Heart right ventricle (tissue), 16 donors: Measurements from ENCODE around the gene PRM1. TPM values are rescaled to one million over a fixed set of nuclear protein-coding genes. Genes with fewer than 3 reads are reported as not detected.

Source experiments
- ATAC-seq, 8 donors: fragments of 200-7000 bp; cut with Tn5 transposase; one replicate each; pipeline ENCODE4 v1.9.1; 2020; ENCODE audit warnings: mild to moderate bottlenecking in 8 of 8, moderate library complexity in 8 of 8, moderate number of reproducible peaks in 1 of 8
- DNase-seq, 2 donors: peaks; one replicate each; pipeline ENCODE4 v3.0.0-alpha.2; 2020
- H3K27ac ChIP-seq, 10 donors: fragments of 200-600 bp; sonication (generic) in 2 of 10; one replicate each; pipeline versions ENCODE4 v1.5.0 to v1.8.0; 2020 to 2022; ENCODE audit warnings: mild to moderate bottlenecking in 3 of 10
- H3K27me3 ChIP-seq, 7 donors: fragments of 200-600 bp; one replicate each; pipeline ENCODE4 v1.8.0; 2021 to 2022; ENCODE audit warnings: mild to moderate bottlenecking in 2 of 7
- H3K36me3 ChIP-seq, 9 donors: fragments of 200-600 bp; sonication (generic) in 1 of 9; one replicate each; pipeline versions ENCODE4 v1.5.0 to v1.8.0; 2020 to 2022; ENCODE audit warnings: mild to moderate bottlenecking in 2 of 9
- H3K4me1 ChIP-seq, 9 donors: fragments of 200-600 bp; sonication (generic) in 1 of 9; one replicate each; pipeline versions ENCODE4 v1.5.0 to v1.8.0; 2020 to 2022; ENCODE audit warnings: mild to moderate bottlenecking in 4 of 9
- H3K4me3 ChIP-seq, 10 donors: fragments of 200-600 bp; sonication (generic) in 2 of 10; one replicate each; pipeline versions ENCODE4 v1.5.0 to v1.8.0; 2020 to 2022; ENCODE audit warnings: mild to moderate bottlenecking in 7 of 10, moderate library complexity in 2 of 10
- H3K9me3 ChIP-seq, 11 donors: fragments of 200-600 bp in 10 of 11; sonication (generic) in 2 of 11; one replicate each; pipeline versions ENCODE4 v1.5.0 to v1.8.0; 2013 to 2022; ENCODE audit warnings: mild to moderate bottlenecking in 2 of 11, control low read depth in 1 of 11, moderate library complexity in 1 of 11
- CTCF ChIP-seq, 9 donors: fragments of 200-600 bp; sonication (generic) in 2 of 9; IDR thresholded peaks; one replicate each; pipeline versions ENCODE4 v1.5.0 to v1.8.0; 2021 to 2022; ENCODE audit warnings: antibody characterized with exemption in 9 of 9, mild to moderate bottlenecking in 5 of 9, moderate library complexity in 1 of 9
- WGBS, 2 donors: extraction: QIAGEN DNeasy Blood & Tissue Kit; methylation state at CpG; one replicate each; pipeline ENCODE4 v1.1.7; 2013; ENCODE audit warnings: inconsistent platforms in 1 of 2; 5-methylcytosine and 5-hydroxymethylcytosine counted together
- intact Hi-C, 10 donors: fragments of 100-400 bp; cut with DNase I; formaldehyde crosslinking; loops; one replicate each; pipeline versions ENCODE4 v1.11.1 to v1.14.2; 2022
- polyA plus RNA-seq, 2 donors: library from polyadenylated mRNA; stranded (reverse); fragments of 200-250 nt; gene quantifications; one replicate each; pipeline ENCODE4 v1.2.3, GENCODE V29; 2013
- total RNA-seq, 10 donors: library from RNA; stranded (reverse); fragmentation: NEBNext Ultra II Directional in 3 of 10; extraction: Animal tissue kit (Norgen Biotek cat#: 25700) in 3 of 10; gene quantifications; one replicate each; pipeline versions ENCODE4 v1.2.1 to v1.2.4, GENCODE V29; 2021 to 2023
- donor health status: Arrhythmogenic right ventricular cardiomyopathy.
- donor health status: ischemic (EF 13 %, LVEDD 7.1; RV severe dilation, severe dysfunction).
- donor health status: healthy with polysubstance abuse.
- donor health status: DM: no; HTN: yes; CAD: no.
- donor health status: DM: no; HTN: no; CAD: no.
- donor health status: ischemic (EF 25% LVEDD 6.9; RV normal size, moderate dysfunction).
- donor health status: ischemic (EF 25% LVEDD 5.7; RV mildly dilated, moderate dysfunction).
- donor health status: healthy.
- donor health status: DM: yes; HTN: yes; CAD: no.
- donor health status: Ischemic cardiomyopathy.
- donor health status: ischemic (EF 35%, LVEDD 5.7; RV mildly dilated, moderate dysfunction).
- donor health status: nonischemic (EF 11% LVEDD 7.7; RV severe dilation, severe dysfunction).
- donor health status: DM: yes; HTN: yes; CAD: no.
- donor health status: PGD.
- donor health status: ischemic (EF 29% LVEDD 5.4; RV normal size, mild dysfunction).
- donor health status: nonischemic (EF 23%, LVEDD 6.1; RV moderate dilation, normal function).

Gene PRM1
- total and polyA plus RNA-seq, 12 donors, result not detected

GRCh38 chr16:11239644-11240632, 41.2 kb downstream of the PRM1 start:
- no peaks in the 10 kb centered on the region for H3K9me3 ChIP-seq
- peak overlapping the region in 9 of 10 donors; percentile 31 to 85 (median 77) for H3K27ac ChIP-seq
- WGBS, 2 donors, result 74 to 80% methylated on average over 10 of the region's 10 CpGs
- peak overlapping the region in 3 of 10 donors; percentile 6 to 27 (median 17) for H3K4me3 ChIP-seq
- peaks cover 0 to 34% (median 0%) of the 10 kb centered on the region in 9 donors for H3K4me1 ChIP-seq
- ATAC-seq, result no peak
- no peaks in the 10 kb centered on the region for H3K36me3 ChIP-seq
- no peak for DNase-seq
- TF ChIP-seq CTCF (IDR thresholded peaks at IDR 0.05), result no peak
- H3K27me3 ChIP-seq, result no peaks in the 10 kb centered on the region
- intact Hi-C loops, result loop anchor here in 1 of 10 donors (10.0 kb wide), 1 partner anchor 65 kb away; no protein-coding TSS in a partner anchor

- Histone ChIP-seq H3K36me3 (no peaks in the 10 kb centered on the region), H3K4me3 (no peak overlapping the region), H3K27ac (no peak overlapping the region), H3K9me3 (no peaks in the 10 kb centered on the region), H3K27me3 (peaks cover 0 to 3% (median 0%) of the 10 kb centered on the region in 7 donors), H3K4me1 (peaks cover 0 to 46% (median 0%) of the 10 kb centered on the region in 9 donors)
- ATAC-seq (no peak), DNase-seq (no peak)
- intact Hi-C loops, result loop anchor here in 1 of 10 donors (10.0 kb wide), 1 partner anchor 64 kb away; no protein-coding TSS in a partner anchor
- TF ChIP-seq CTCF (IDR thresholded peaks at IDR 0.05), result no peak
- WGBS, 2 donors, result 96% methylated on average over 15 of the region's 15 CpGs
Measured at GRCh38 chr16:11238272-11239202, 42.6 kb downstream of the PRM1 start.

- TF ChIP-seq CTCF (IDR thresholded peaks at IDR 0.05), result no peak
- Histone ChIP-seq H3K4me1 (peaks cover 0 to 63% (median 9%) of the 10 kb centered on the region in 9 donors), H3K9me3 (no peaks in the 10 kb centered on the region), H3K4me3 (no peak overlapping the region), H3K27ac (no peak overlapping the region), H3K36me3 (no peaks in the 10 kb centered on the region), H3K27me3 (peaks cover 0 to 9% (median 0%) of the 10 kb centered on the region in 7 donors)
- intact Hi-C loops, result loop anchor here in 1 of 10 donors (10.0 kb wide), 1 partner anchor 62 kb away; no protein-coding TSS in a partner anchor
- WGBS, 2 donors, result 75 to 79% methylated on average over 10 of the region's 10 CpGs
- no peak for DNase-seq
- ATAC-seq, result no peak
Measured at GRCh38 chr16:11236461-11237254, 44.5 kb downstream of the PRM1 start.
